Osteoblast (primary cell): ENCODE data around the gene MACROH2A2. TPM values are rescaled to one million over a fixed set of nuclear protein-coding genes. Genes with fewer than 3 reads are reported as not detected.
A peak's percentile ranks its signal among the peaks of the same experiment; 100 is the strongest.

Experiments used
- DNase-seq: peaks from one replicate; pipeline ENCODE4 v3.0.0; 2011; ENCODE audit warnings: low spot score, mixed read lengths; ENCODE audit not compliant: insufficient read length; ENCODE audit errors: missing footprints
- H2AFZ ChIP-seq: 2 replicates; pipeline ENCODE4 v1.6.0; 2011; ENCODE audit warnings: mild to moderate bottlenecking, low read length
- H3K27ac ChIP-seq: 2 replicates; pipeline ENCODE4 v1.5.1; 2011; ENCODE audit warnings: mild to moderate bottlenecking, low read depth, low read length, moderate library complexity
- H3K27me3 ChIP-seq: 2 replicates; pipeline ENCODE4 v1.6.0; 2012; ENCODE audit warnings: mild to moderate bottlenecking, control low read depth, inconsistent platforms, low read length, moderate library complexity; ENCODE audit not compliant: insufficient read depth
- H3K36me3 ChIP-seq: 2 replicates; pipeline ENCODE4 v1.5.1; 2011; ENCODE audit warnings: mild to moderate bottlenecking, low read length, control low read depth, moderate library complexity; ENCODE audit not compliant: insufficient read depth
- H3K4me1 ChIP-seq: 2 replicates; pipeline ENCODE4 v1.5.1; 2011; ENCODE audit warnings: mild to moderate bottlenecking, low read length, control low read depth, moderate library complexity; ENCODE audit not compliant: insufficient read depth
- H3K4me2 ChIP-seq: 2 replicates; pipeline ENCODE4 v1.6.0; 2011; ENCODE audit warnings: mild to moderate bottlenecking, low read length; ENCODE audit not compliant: insufficient read depth
- H3K4me3 ChIP-seq: fragments of 200-600 bp; sonication (generic); 3 replicates; pipeline ENCODE4 v1.5.1; 2012; ENCODE audit warnings: mild to moderate bottlenecking, low read length, inconsistent platforms; ENCODE audit not compliant: insufficient read depth
- H3K79me2 ChIP-seq: 2 replicates; pipeline ENCODE4 v1.6.0; 2012; ENCODE audit warnings: mild to moderate bottlenecking, low read length, control low read depth, inconsistent platforms; ENCODE audit not compliant: insufficient read depth
- H3K9me3 ChIP-seq: 2 replicates; pipeline ENCODE4 v1.5.1; 2011; ENCODE audit warnings: low read depth, low read length, control low read depth
- H4K20me1 ChIP-seq: 2 replicates; pipeline ENCODE4 v1.6.0; 2012; ENCODE audit warnings: mild to moderate bottlenecking, low read length, control low read depth; ENCODE audit not compliant: insufficient read depth
- total RNA-seq: library from RNA; depleted of rRNA; stranded (reverse); fragments of >200 nt; gene quantifications from 2 replicates; pipeline ENCODE4 v1.2.3, GENCODE V29; 2012
- TF ChIP-seq, protein P1 (sequence below): IDR thresholded peaks from 2 replicates; pipeline ENCODE4 v1.5.1; 2011; ENCODE audit warnings: mild to moderate bottlenecking, low read depth, low read length, moderate library complexity; ENCODE audit errors: extremely low read depth

MACROH2A2 gene
- total RNA-seq, 1 donor, result 13.8 TPM

DNA sequence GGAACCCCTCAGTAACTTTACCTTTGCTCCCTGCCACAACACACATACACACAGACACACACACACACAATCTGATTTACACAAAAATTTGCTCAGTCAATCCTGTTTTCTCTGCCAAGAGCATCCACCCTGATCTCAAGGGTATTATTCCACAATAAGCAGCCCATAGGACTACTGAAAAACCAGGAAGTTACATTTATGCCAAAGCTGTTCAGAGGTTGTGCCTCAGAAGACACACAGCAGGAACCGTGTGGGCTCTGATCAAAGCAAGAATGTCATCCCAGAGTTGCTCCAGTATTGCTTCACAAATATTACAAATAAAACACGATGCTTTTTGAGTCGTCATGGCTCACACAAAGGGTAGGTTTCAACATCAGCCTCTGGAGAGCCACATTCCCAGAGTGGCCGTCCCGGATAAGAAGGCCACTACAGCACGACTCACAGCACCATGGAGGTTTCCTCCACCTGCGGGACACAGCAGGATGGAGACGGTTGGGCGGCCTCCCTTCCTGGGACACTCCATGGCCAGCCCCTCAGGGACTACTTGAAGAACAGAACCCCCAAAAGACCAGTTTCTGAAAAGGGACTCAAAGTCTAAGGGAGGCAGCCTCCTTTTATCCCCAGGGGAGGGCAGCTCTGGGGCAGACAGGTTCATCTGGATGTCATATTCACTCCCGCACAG is 78.4 kb downstream of the MACROH2A2 start:
- Histone ChIP-seq H3K4me1 (peaks cover 25% of the 10 kb centered on the region), H4K20me1 (peaks cover 5% of the 10 kb centered on the region), H2AFZ (peak overlapping the region; percentile 30), H3K27me3 (no peaks in the 10 kb centered on the region), H3K27ac (peak overlapping the region; percentile 44), H3K9me3 (no peaks in the 10 kb centered on the region), H3K79me2 (peaks cover 21% of the 10 kb centered on the region), H3K4me3 (no peak overlapping the region), H3K4me2 (peak overlapping the region; percentile 91), H3K36me3 (no peaks in the 10 kb centered on the region)
- TF ChIP-seq, protein P1, sequence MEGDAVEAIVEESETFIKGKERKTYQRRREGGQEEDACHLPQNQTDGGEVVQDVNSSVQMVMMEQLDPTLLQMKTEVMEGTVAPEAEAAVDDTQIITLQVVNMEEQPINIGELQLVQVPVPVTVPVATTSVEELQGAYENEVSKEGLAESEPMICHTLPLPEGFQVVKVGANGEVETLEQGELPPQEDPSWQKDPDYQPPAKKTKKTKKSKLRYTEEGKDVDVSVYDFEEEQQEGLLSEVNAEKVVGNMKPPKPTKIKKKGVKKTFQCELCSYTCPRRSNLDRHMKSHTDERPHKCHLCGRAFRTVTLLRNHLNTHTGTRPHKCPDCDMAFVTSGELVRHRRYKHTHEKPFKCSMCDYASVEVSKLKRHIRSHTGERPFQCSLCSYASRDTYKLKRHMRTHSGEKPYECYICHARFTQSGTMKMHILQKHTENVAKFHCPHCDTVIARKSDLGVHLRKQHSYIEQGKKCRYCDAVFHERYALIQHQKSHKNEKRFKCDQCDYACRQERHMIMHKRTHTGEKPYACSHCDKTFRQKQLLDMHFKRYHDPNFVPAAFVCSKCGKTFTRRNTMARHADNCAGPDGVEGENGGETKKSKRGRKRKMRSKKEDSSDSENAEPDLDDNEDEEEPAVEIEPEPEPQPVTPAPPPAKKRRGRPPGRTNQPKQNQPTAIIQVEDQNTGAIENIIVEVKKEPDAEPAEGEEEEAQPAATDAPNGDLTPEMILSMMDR, result no peak
- DNase-seq, result peak; percentile 87

- H3K9me3 ChIP-seq, result no peaks in the 10 kb centered on the region
- H3K4me2 ChIP-seq, result peak overlapping the region; percentile 91
- peaks cover 25% of the 10 kb centered on the region for H3K4me1 ChIP-seq
- no peaks in the 10 kb centered on the region for H3K36me3 ChIP-seq
- peaks cover 19% of the 10 kb centered on the region for H3K79me2 ChIP-seq
- peak overlapping the region; percentile 83 for H3K4me3 ChIP-seq
- no peaks in the 10 kb centered on the region for H3K27me3 ChIP-seq
- H4K20me1 ChIP-seq, result peaks cover 3% of the 10 kb centered on the region
- TF ChIP-seq, protein P1, result no peak
- no peak for DNase-seq
- H3K27ac ChIP-seq, result peak overlapping the region; percentile 44
- H2AFZ ChIP-seq, result no peak overlapping the region
These were observed 78.9 kb downstream of the MACROH2A2 start for GRCh38 chr10:70131560-70131937.

- peak; percentile 98 for DNase-seq
- Histone ChIP-seq H3K36me3 (no peaks in the 10 kb centered on the region), H3K27ac (peak within 1 kb of the TSS; percentile 68)
These were observed 79.7 kb downstream of the MACROH2A2 start, which contains the start of gene AIFM2 for GRCh38 chr10:70132098-70133029. Gene AIFM2 (minus strand): TSS chr10:70132825. CDS start chr10:70124084, 8,741 bp downstream.

More at GRCh38 chr10:70132098-70133029, 79.7 kb downstream of the MACROH2A2 start, which contains the start of gene AIFM2:
- peaks cover 18% of the 10 kb centered on the region for H3K79me2 ChIP-seq
- H3K27me3 ChIP-seq, result no peaks in the 10 kb centered on the region
- TF ChIP-seq, protein P1, result no peak
- H3K4me3 ChIP-seq, result peak within 1 kb of the TSS; percentile 83
- no peaks in the 10 kb centered on the region for H3K9me3 ChIP-seq
- H2AFZ ChIP-seq, result peak within 1 kb of the TSS; percentile 83
- no peaks in the 10 kb centered on the region for H4K20me1 ChIP-seq
- peaks cover 25% of the 10 kb centered on the region for H3K4me1 ChIP-seq
- peak within 1 kb of the TSS; percentile 91 for H3K4me2 ChIP-seq
